ENCODE results near the gene SMPD4. TPM values are rescaled to one million over a fixed set of nuclear protein-coding genes. Genes with fewer than 3 reads are reported as not detected.
"Not testable (repeated sequence)": the region's sequence is repeated elsewhere in the genome, so short reads cannot be mapped to it uniquely, and the experiment has no call there.

The SMPD4 gene
- total RNA-seq, 5 donors from 2014 or later (not counting 1 experiment from before 2014, with no cell fraction given), result 56.3 to 75.7 (median 62.9) TPM

- H3K4me3 Mint-ChIP-seq; H3K36me3 ChIP-seq (ENCODE audit: control insufficient read depth in 2 of 2, extremely low read depth in 1 of 2, insufficient read depth in 1 of 2, low read length in 1 of 2); H3K9me3 ChIP-seq; H3K4me1 ChIP-seq (ENCODE audit: control insufficient read depth in 1 of 2, extremely low read depth in 1 of 2, insufficient read depth in 2 of 2, low read length in 2 of 2); H3K4me1 Mint-ChIP-seq; POLR2A ChIA-PET; H3K27me3 Mint-ChIP-seq; CTCF ChIA-PET; H3K9me3 Mint-ChIP-seq; H3K27ac Mint-ChIP-seq; H3K27ac ChIP-seq (ENCODE audit: low read length); H3K27me3 ChIP-seq (replicated peaks in 1 of 2; ENCODE audit: control insufficient read depth in 2 of 2, extremely low read depth in 1 of 2, insufficient read depth in 2 of 2, low read length in 1 of 2); DNase-seq; H3K4me3 ChIP-seq (ENCODE audit: control insufficient read depth in 1 of 2, extremely low read depth in 1 of 2, low read length in 1 of 2); ATAC-seq (replicated peaks in 1 of 4); H3K36me3 Mint-ChIP-seq: not testable (repeated sequence)
- WGBS (ENCODE audit: insufficient coverage), result no CpG with 5 or more reads among the region's 9 CpGs
These were observed 53.7 kb downstream of the SMPD4 start for GRCh38 chr2:130127726-130128125.

GRCh38 chr2:130120924-130121323 lies 60.5 kb downstream of the SMPD4 start:
- H3K27ac ChIP-seq (ENCODE audit: low read length); H3K4me3 Mint-ChIP-seq; H3K9me3 Mint-ChIP-seq; H3K36me3 ChIP-seq (ENCODE audit: control insufficient read depth in 2 of 2, extremely low read depth in 1 of 2, insufficient read depth in 1 of 2, low read length in 1 of 2); H3K9me3 ChIP-seq; POLR2A ChIA-PET; H3K4me3 ChIP-seq (ENCODE audit: control insufficient read depth in 1 of 2, extremely low read depth in 1 of 2, low read length in 1 of 2); ATAC-seq (replicated peaks in 1 of 4); H3K27me3 ChIP-seq (replicated peaks in 1 of 2; ENCODE audit: control insufficient read depth in 2 of 2, extremely low read depth in 1 of 2, insufficient read depth in 2 of 2, low read length in 1 of 2); DNase-seq; H3K4me1 Mint-ChIP-seq; H3K4me1 ChIP-seq (ENCODE audit: control insufficient read depth in 1 of 2, extremely low read depth in 1 of 2, insufficient read depth in 2 of 2, low read length in 2 of 2); H3K36me3 Mint-ChIP-seq; H3K27ac Mint-ChIP-seq; H3K27me3 Mint-ChIP-seq; CTCF ChIA-PET: not testable (repeated sequence)
- WGBS (ENCODE audit: insufficient coverage), result no CpG with 5 or more reads among the region's 45 CpGs

GRCh38 chr2:130102597-130103363 lies 78.6 kb downstream of the SMPD4 start:
- 40% methylated on average over 3 of the region's 8 CpGs for WGBS (ENCODE audit: insufficient coverage)

More at GRCh38 chr2:130102597-130103363, 78.6 kb downstream of the SMPD4 start:
- H3K9me3 Mint-ChIP-seq; H3K27me3 ChIP-seq (replicated peaks in 1 of 2; ENCODE audit: control insufficient read depth in 2 of 2, extremely low read depth in 1 of 2, insufficient read depth in 2 of 2, low read length in 1 of 2); H3K9me3 ChIP-seq; CTCF ChIA-PET; POLR2A ChIA-PET; H3K36me3 Mint-ChIP-seq; DNase-seq; H3K27me3 Mint-ChIP-seq; H3K27ac Mint-ChIP-seq; H3K4me3 Mint-ChIP-seq; H3K27ac ChIP-seq (ENCODE audit: low read length); H3K4me1 Mint-ChIP-seq; ATAC-seq (replicated peaks in 1 of 4); H3K4me1 ChIP-seq (ENCODE audit: control insufficient read depth in 1 of 2, extremely low read depth in 1 of 2, insufficient read depth in 2 of 2, low read length in 2 of 2); H3K36me3 ChIP-seq (ENCODE audit: control insufficient read depth in 2 of 2, extremely low read depth in 1 of 2, insufficient read depth in 1 of 2, low read length in 1 of 2); H3K4me3 ChIP-seq (ENCODE audit: control insufficient read depth in 1 of 2, extremely low read depth in 1 of 2, low read length in 1 of 2): not testable (repeated sequence)

Other genes starting within 250 kb of the SMPD4 start
- not detected for gene RAB6C, start 201.9 kb downstream of the SMPD4 start, total RNA-seq
- gene POTEF, start 52.4 kb downstream of the SMPD4 start, total RNA-seq, result not detected
- gene CCDC74B, start 36.5 kb downstream of the SMPD4 start, total RNA-seq, result 1 to 10 TPM in 1 of 5 donors, under 1 TPM in 3, not detected in 1; 0.42 to 2.0 (median 0.78) TPM
- 100 to 1,000 TPM; 195 to 294 (median 281) TPM for gene MZT2B, start 660 bp upstream of the SMPD4 start, total RNA-seq
- gene TUBA3E, start 16.8 kb upstream of the SMPD4 start, total RNA-seq, result not detected
- 10 to 100 TPM; 70.7 to 93.7 (median 86.9) TPM for gene IMP4, start 161.3 kb upstream of the SMPD4 start, total RNA-seq
- 10 to 100 TPM; 42.3 to 67.6 (median 58.2) TPM for gene PTPN18, start 174.5 kb upstream of the SMPD4 start, total RNA-seq

Data from T-cell (primary cell).